Panc1 (cell line): ENCODE data around the gene SHISA7. TPM values are rescaled to one million over a fixed set of nuclear protein-coding genes. Genes with fewer than 3 reads are reported as not detected.

Source experiments
- ATAC-seq: fragments of 200-7000 bp; cut with Tn5 transposase; 2 replicates; pipeline ENCODE4 v1.9.1; 2020; ENCODE audit warnings: mild to moderate bottlenecking, moderate library complexity
- BruUV-seq: library from RNA; stranded (reverse); fragments of 400-500 nt; replicated peaks from 2 replicates; lab custom pipeline; 2021; lab: Mats Ljungman, UMichigan
- CTCF ChIA-PET: fragments of 300-600 bp; sonication (Branson Sonifier 250); formaldehyde crosslinking; loops from one replicate; lab custom pipeline; 2022; ENCODE audit warnings: antibody characterized with exemption; lab: Charles Lee
- POLR2A ChIA-PET: fragments of 300-600 bp; sonication (Branson Sonifier 250); formaldehyde crosslinking; loops from one replicate; lab custom pipeline; 2022; ENCODE audit warnings: antibody characterized with exemption; lab: Charles Lee
- DNase-seq: peaks from one replicate; pipeline ENCODE4 v3.0.0-alpha.2; 2010; ENCODE audit warnings: low read depth, low spot score
- H3K27ac ChIP-seq: 2 replicates; pipeline ENCODE4 v1.5.1; 2011; ENCODE audit warnings: mild to moderate bottlenecking, low read length, inconsistent platforms
- H3K27me3 ChIP-seq: fragments of 200-500 bp; sonication (Bioruptor generic); 2 replicates; pipeline ENCODE4 v1.6.0; 2014; ENCODE audit warnings: low read length, inconsistent platforms; ENCODE audit not compliant: control insufficient read depth, insufficient read depth
- H3K36me3 ChIP-seq: fragments of 200-500 bp; sonication (Bioruptor generic); 2 replicates; pipeline ENCODE4 v1.5.1; 2014; ENCODE audit warnings: inconsistent platforms, mild to moderate bottlenecking, low read length, moderate library complexity; ENCODE audit not compliant: control insufficient read depth, insufficient read depth
- H3K4me1 ChIP-seq: 2 replicates; pipeline ENCODE4 v1.5.1; 2011; ENCODE audit warnings: inconsistent platforms, mild to moderate bottlenecking, low read length, moderate library complexity; ENCODE audit not compliant: control insufficient read depth, insufficient read depth
- H3K4me3 ChIP-seq, 2 experiments: 2 replicates each; pipeline ENCODE4 v1.5.1; 2011 to 2012; ENCODE audit warnings: low read depth in 2 of 2, low read length in 2 of 2, mild to moderate bottlenecking in 2 of 2, inconsistent platforms in 1 of 2, moderate library complexity in 1 of 2
- H3K9me3 ChIP-seq: fragments of 200-500 bp; sonication (Bioruptor generic); 2 replicates; pipeline ENCODE4 v1.5.1; 2014; ENCODE audit warnings: low read depth, mild to moderate bottlenecking, inconsistent platforms, low read length, moderate library complexity; ENCODE audit not compliant: control insufficient read depth, insufficient read depth
- CTCF ChIP-seq: fragments of 450-650 bp; IDR thresholded peaks from 2 replicates; pipeline ENCODE4 v1.5.1; 2017; ENCODE audit warnings: mild to moderate bottlenecking
- POLR2AphosphoS5 ChIP-seq: IDR thresholded peaks from 2 replicates; pipeline ENCODE4 v1.6.1; 2012; ENCODE audit warnings: mild to moderate bottlenecking, low read depth, low read length, moderate library complexity
- REST ChIP-seq, 2 experiments: IDR thresholded peaks; 2 replicates each; pipeline ENCODE4 v1.6.1; 2011 to 2012; ENCODE audit warnings: low read depth in 2 of 2, control low read depth in 1 of 2, low read length in 1 of 2, mild to moderate bottlenecking in 1 of 2, moderate library complexity in 1 of 2; ENCODE audit not compliant: insufficient read depth in 1 of 2
- SIN3A ChIP-seq: IDR thresholded peaks from 2 replicates; pipeline ENCODE4 v1.6.1; 2012; ENCODE audit warnings: low read depth, mild to moderate bottlenecking, low read length, moderate library complexity, borderline replicate concordance; ENCODE audit not compliant: insufficient read depth
- TCF7L2 ChIP-seq: IDR thresholded peaks from 2 replicates; pipeline ENCODE4 v1.6.1; 2011; ENCODE audit warnings: mild to moderate bottlenecking, low read depth, low read length, inconsistent platforms
- in situ Hi-C: cut with HindIII; loops from 2 replicates; pipeline ENCODE4 v1.10.0; 2016; ENCODE audit warnings: low sequenced_read_pairs, low pct_unique_long_range_greater_than_20kb
- intact Hi-C: fragments of 100-400 bp; cut with micrococcal nuclease; formaldehyde crosslinking; loops from one replicate; pipeline ENCODE4 v1.10.0; 2022; ENCODE audit not compliant: unreplicated experiment
- total RNA-seq: library from RNA; stranded (reverse); gene quantifications from one replicate; pipeline ENCODE4 v1.2.1, GENCODE V29; 2021; ENCODE audit not compliant: unreplicated experiment

The SHISA7 gene
- total RNA-seq, 1 experiment from 2014 or later: 0.03 TPM

- POLR2A ChIA-PET: interaction anchor here (0.6 to 0.7 kb wide), 3 partner anchors 61 to 345 kb away, joined by 4 to 9 read pairs (median 8); no protein-coding TSS in a partner anchor
- DNase-seq (no peak), ATAC-seq (peak; percentile 14)
- BruUV-seq: no TSS peak
- in situ Hi-C loops: no loop called here
- Histone ChIP-seq H3K27ac (peak overlapping the region; percentile 100), H3K9me3 (peaks cover 6% of the 10 kb centered on the region; the same call in 1 of the 2 replicates), H3K4me3 (peak overlapping the region; percentile 85 to 88), H3K4me1 (peaks cover 32% of the 10 kb centered on the region), H3K27me3 (no peaks in the 10 kb centered on the region), H3K36me3 (peaks cover 29% of the 10 kb centered on the region)
- intact Hi-C loops: no loop called here
- TF ChIP-seq POLR2AphosphoS5: no peak
- TF ChIP-seq SIN3A: no peak
- TF ChIP-seq REST (IDR thresholded peaks at IDR 0.05; ENCODE audit: insufficient read depth in 1 of 2, low read depth in 2 of 2, low read length in 1 of 2): no peak
- TF ChIP-seq TCF7L2: no peak
- TF ChIP-seq CTCF: no peak
- CTCF ChIA-PET: interaction anchor here (0.7 kb wide), 1 partner anchor 119 kb away, joined by 5 read pairs; no protein-coding TSS in a partner anchor
These were observed 36.1 kb downstream of the SHISA7 start for GRCh38 chr19:55406826-55407549.

- ChIA-PET CTCF (no interaction called here), POLR2A (interaction anchor here (0.7 kb wide), 1 partner anchor 841 kb away, joined by 3 read pairs; no protein-coding TSS in a partner anchor)
- in situ Hi-C loops (no loop called here), intact Hi-C loops (no loop called here)
- peaks cover 6% of the 10 kb centered on the region; the same call in 1 of the 2 replicates for H3K9me3 ChIP-seq
- peak overlapping the region; percentile 85 to 88 for H3K4me3 ChIP-seq
- peaks cover 35% of the 10 kb centered on the region for H3K4me1 ChIP-seq
- H3K27me3 ChIP-seq: no peaks in the 10 kb centered on the region
- peak overlapping the region; percentile 100 for H3K27ac ChIP-seq
- TF ChIP-seq SIN3A (no peak), POLR2AphosphoS5 (no peak), REST (IDR thresholded peaks at IDR 0.05; ENCODE audit: insufficient read depth in 1 of 2, low read depth in 2 of 2, low read length in 1 of 2) (no peak), CTCF (no peak), TCF7L2 (no peak)
- DNase-seq: no peak
- TSS peak; percentile 90 for BruUV-seq
- no peak for ATAC-seq
- H3K36me3 ChIP-seq: peaks cover 32% of the 10 kb centered on the region
These were observed 36.8 kb downstream of the SHISA7 start for GRCh38 chr19:55406091-55406825.
